Esophagus squamous epithelium (tissue), 4 donors: ENCODE measurements around the gene KRT76.

Experiments used
- POLR2A ChIP-seq, 4 donors: fragments of 450-650 bp; IDR thresholded peaks; one replicate each; pipeline ENCODE4 v1.6.1; 2017; ENCODE audit warnings: antibody characterized with exemption in 4 of 4, mild to moderate bottlenecking in 4 of 4, moderate library complexity in 3 of 4
- TF ChIP-seq, protein P1 (sequence below), 6 experiments: fragments of 450-650 bp in 4 of 6; fragments of 200-600 bp in 2 of 6; sonication (generic) in 2 of 6; IDR thresholded peaks; one replicate each; pipeline ENCODE4 v1.5.1; 2016 to 2019; ENCODE audit warnings: antibody characterized with exemption in 6 of 6, mild to moderate bottlenecking in 4 of 6, moderate library complexity in 4 of 6

DNA sequence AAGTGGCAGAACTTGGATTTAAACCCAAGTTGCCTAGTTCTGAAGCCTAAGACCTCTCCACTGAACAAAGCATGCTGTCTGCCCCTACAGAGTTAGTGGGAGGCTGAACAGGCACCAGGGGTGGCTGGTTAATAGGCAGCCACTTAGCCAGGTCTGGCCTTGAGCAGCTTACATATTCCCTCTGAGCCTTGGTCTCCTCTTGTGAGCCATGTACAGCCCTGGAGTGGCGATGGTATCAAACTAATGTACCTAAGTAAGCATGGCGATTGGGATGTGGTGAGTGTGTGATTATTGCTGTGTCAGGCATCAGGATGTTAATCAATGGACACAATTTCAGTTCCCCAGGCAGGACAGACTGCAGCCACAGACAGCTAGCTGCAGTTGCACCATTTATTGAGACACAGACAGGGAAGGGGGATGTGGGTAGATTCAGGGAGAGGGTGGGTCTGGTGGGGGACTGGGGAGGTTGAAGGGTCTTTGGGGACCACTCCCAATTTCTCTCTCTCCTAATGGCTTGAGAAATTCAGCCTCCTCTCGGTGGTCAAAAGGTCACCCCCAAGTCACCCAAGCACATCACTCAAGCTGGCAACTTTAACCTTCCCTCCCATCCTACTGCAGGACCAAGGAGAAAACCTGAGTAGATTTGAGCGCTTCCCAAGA lies 44.1 kb upstream of the KRT76 start:
- TF ChIP-seq, protein P1, sequence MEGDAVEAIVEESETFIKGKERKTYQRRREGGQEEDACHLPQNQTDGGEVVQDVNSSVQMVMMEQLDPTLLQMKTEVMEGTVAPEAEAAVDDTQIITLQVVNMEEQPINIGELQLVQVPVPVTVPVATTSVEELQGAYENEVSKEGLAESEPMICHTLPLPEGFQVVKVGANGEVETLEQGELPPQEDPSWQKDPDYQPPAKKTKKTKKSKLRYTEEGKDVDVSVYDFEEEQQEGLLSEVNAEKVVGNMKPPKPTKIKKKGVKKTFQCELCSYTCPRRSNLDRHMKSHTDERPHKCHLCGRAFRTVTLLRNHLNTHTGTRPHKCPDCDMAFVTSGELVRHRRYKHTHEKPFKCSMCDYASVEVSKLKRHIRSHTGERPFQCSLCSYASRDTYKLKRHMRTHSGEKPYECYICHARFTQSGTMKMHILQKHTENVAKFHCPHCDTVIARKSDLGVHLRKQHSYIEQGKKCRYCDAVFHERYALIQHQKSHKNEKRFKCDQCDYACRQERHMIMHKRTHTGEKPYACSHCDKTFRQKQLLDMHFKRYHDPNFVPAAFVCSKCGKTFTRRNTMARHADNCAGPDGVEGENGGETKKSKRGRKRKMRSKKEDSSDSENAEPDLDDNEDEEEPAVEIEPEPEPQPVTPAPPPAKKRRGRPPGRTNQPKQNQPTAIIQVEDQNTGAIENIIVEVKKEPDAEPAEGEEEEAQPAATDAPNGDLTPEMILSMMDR (IDR thresholded peaks at IDR 0.05), result no peak
- no peak for TF ChIP-seq POLR2A (IDR thresholded peaks at IDR 0.05)
